H1 (cell line): ENCODE results near the gene HNF4A. TPM values are rescaled to one million over a fixed set of nuclear protein-coding genes. Genes with fewer than 3 reads are reported as not detected.

Experiments used
- CTCF ChIA-PET: fragments of 300-600 bp; sonication (Branson Sonifier 250); formaldehyde crosslinking; loops from one replicate; lab custom pipeline; 2021; ENCODE audit not compliant: partially characterized antibody; lab: Charles Lee
- POLR2A ChIA-PET: fragments of 300-600 bp; sonication (Branson Sonifier 250); formaldehyde crosslinking; loops from one replicate; lab custom pipeline; 2021; ENCODE audit warnings: inconsistent platforms; ENCODE audit not compliant: partially characterized antibody; lab: Charles Lee
- DNase-seq, 2 experiments: peaks; one replicate each; pipeline versions ENCODE4 v3.0.0 to v3.0.0-alpha.2; 2010 to 2022; ENCODE audit warnings: low spot score in 2 of 2, low read depth in 1 of 2, mixed read lengths in 1 of 2
- FAIRE-seq: peaks from 2 replicates; lab custom pipeline; 2011; peaks lifted over from hg19 to GRCh38; lab: Jason Lieb, UNC
- H2AFZ ChIP-seq: 2 replicates; pipeline ENCODE4 v1.8.1; 2012; ENCODE audit warnings: low read length, inconsistent platforms
- H2AK5ac ChIP-seq: 2 replicates; pipeline ENCODE4 v1.6.1; 2013; ENCODE audit warnings: low read depth, low read length
- H2BK120ac ChIP-seq: replicated peaks from 2 replicates; pipeline ENCODE3; 2013; ENCODE audit warnings: low read depth, low read length, inconsistent platforms
- H2BK12ac ChIP-seq: 2 replicates; pipeline ENCODE4 v1.6.1; 2013; ENCODE audit warnings: low read depth, low read length
- H2BK15ac ChIP-seq: 2 replicates; pipeline ENCODE4 v1.6.1; 2013; ENCODE audit warnings: low read length
- H2BK20ac ChIP-seq: 2 replicates; pipeline ENCODE4 v1.6.1; 2013; ENCODE audit warnings: low read length
- H2BK5ac ChIP-seq: 2 replicates; pipeline ENCODE4 v1.6.1; 2013; ENCODE audit warnings: low read depth, low read length
- H3K14ac ChIP-seq: 2 replicates; pipeline ENCODE4 v1.6.1; 2013; ENCODE audit warnings: inconsistent platforms; ENCODE audit not compliant: insufficient read length
- H3K18ac ChIP-seq: 2 replicates; pipeline ENCODE4 v1.6.1; 2013; ENCODE audit warnings: low read length; ENCODE audit errors: extremely low read depth
- H3K23ac ChIP-seq: 2 replicates; pipeline ENCODE4 v1.6.1; 2013; ENCODE audit warnings: inconsistent platforms; ENCODE audit not compliant: insufficient read length
- H3K23me2 ChIP-seq: 2 replicates; pipeline ENCODE4 v1.6.1; 2013; ENCODE audit warnings: low read depth, low read length
- H3K27ac ChIP-seq: 2 replicates; pipeline ENCODE4 v1.6.1; 2011; ENCODE audit warnings: low read depth, low read length, inconsistent platforms
- H3K27me3 ChIP-seq, 4 experiments: replicated peaks in 1 of 4; 1 replicate in 1 of 4; 2 replicates in 3 of 4; pipeline versions ENCODE4 v1.6.1 to v1.8.1; 2011 to 2013; ENCODE audit warnings: low read length in 3 of 4, mild to moderate bottlenecking in 3 of 4, inconsistent platforms in 2 of 4, mixed read lengths in 2 of 4, moderate library complexity in 1 of 4; ENCODE audit not compliant: control insufficient read depth in 3 of 4, insufficient read depth in 3 of 4; ENCODE audit errors: extremely low read depth in 1 of 4
- H3K36me3 ChIP-seq, 4 experiments: 2 replicates each; pipeline versions ENCODE4 v1.6.1 to v1.8.1; 2011 to 2013; ENCODE audit warnings: mild to moderate bottlenecking in 4 of 4, low read length in 3 of 4, moderate library complexity in 2 of 4, control low read depth in 1 of 4, inconsistent platforms in 1 of 4; ENCODE audit not compliant: insufficient read depth in 4 of 4, control insufficient read depth in 2 of 4
- H3K4ac ChIP-seq: replicated peaks from 2 replicates; pipeline ENCODE3; 2013; ENCODE audit warnings: low read length, low read depth, mixed read lengths, inconsistent platforms; ENCODE audit not compliant: insufficient read length
- H3K4me1 ChIP-seq, 4 experiments: replicated peaks in 1 of 4; 1 replicate in 1 of 4; 2 replicates in 3 of 4; pipeline versions ENCODE4 v1.6.1 to v1.8.1; 2011 to 2013; ENCODE audit warnings: low read length in 3 of 4, inconsistent platforms in 2 of 4, mixed read lengths in 1 of 4; ENCODE audit not compliant: insufficient read depth in 4 of 4, control insufficient read depth in 3 of 4
- H3K4me2 ChIP-seq, 2 experiments: 2 replicates each; pipeline versions ENCODE4 v1.6.1 to v1.8.1; 2011 to 2013; ENCODE audit warnings: low read depth in 2 of 2, low read length in 2 of 2, control low read depth in 1 of 2, inconsistent platforms in 1 of 2, mild to moderate bottlenecking in 1 of 2; ENCODE audit not compliant: insufficient read depth in 1 of 2
- H3K4me3 ChIP-seq, 4 experiments: fragments of 200-600, 300-600 bp in 1 of 4; sonication (generic), shearing (Covaris generic), sonication (Bioruptor Twin) in 1 of 4; 2 replicates each; pipeline versions ENCODE4 v1.5.1 to v1.8.1; 2011 to 2016; ENCODE audit warnings: low read length in 4 of 4, low read depth in 3 of 4, control low read depth in 2 of 4, inconsistent platforms in 2 of 4, mild to moderate bottlenecking in 2 of 4, mixed read lengths in 1 of 4, moderate library complexity in 1 of 4; ENCODE audit not compliant: insufficient read depth in 2 of 4; ENCODE audit errors: extremely low read depth in 1 of 4
- H3K56ac ChIP-seq: replicated peaks from 2 replicates; pipeline ENCODE3; 2013; ENCODE audit warnings: low read depth, mild to moderate bottlenecking, mixed read lengths, low read length, inconsistent platforms; ENCODE audit not compliant: insufficient read length
- H3K79me1 ChIP-seq: 2 replicates; pipeline ENCODE4 v1.6.1; 2013; ENCODE audit warnings: low read depth, low read length, control low read depth
- H3K79me2 ChIP-seq, 2 experiments: 2 replicates each; pipeline versions ENCODE4 v1.6.1 to v1.8.1; 2012 to 2013; ENCODE audit warnings: low read length in 2 of 2, mild to moderate bottlenecking in 2 of 2, inconsistent platforms in 1 of 2; ENCODE audit not compliant: insufficient read depth in 2 of 2, control insufficient read depth in 1 of 2
- H3K9ac ChIP-seq, 4 experiments: replicated peaks in 1 of 4; 1 replicate in 1 of 4; 2 replicates in 3 of 4; pipeline versions ENCODE4 v1.6.1 to v1.8.1; 2011 to 2013; ENCODE audit warnings: low read depth in 3 of 4, low read length in 3 of 4, control low read depth in 2 of 4, mild to moderate bottlenecking in 2 of 4, moderate library complexity in 2 of 4, inconsistent platforms in 1 of 4; ENCODE audit errors: extremely low read depth in 1 of 4
- H3K9me3 ChIP-seq, 2 experiments: 2 replicates each; pipeline versions ENCODE4 v1.6.1 to v1.8.1; 2012 to 2013; ENCODE audit warnings: mild to moderate bottlenecking in 2 of 2, moderate library complexity in 2 of 2, control low read depth in 1 of 2, inconsistent platforms in 1 of 2, low read depth in 1 of 2, low read length in 1 of 2, mixed read lengths in 1 of 2; ENCODE audit not compliant: insufficient read depth in 2 of 2
- H4K20me1 ChIP-seq, 2 experiments: replicated peaks in 1 of 2; 2 replicates each; pipeline versions ENCODE3 to v1.8.1; 2011 to 2013; ENCODE audit warnings: inconsistent platforms in 2 of 2, low read length in 2 of 2, mild to moderate bottlenecking in 1 of 2; ENCODE audit not compliant: insufficient read depth in 2 of 2, control insufficient read depth in 1 of 2
- H4K5ac ChIP-seq: 2 replicates; pipeline ENCODE4 v1.6.1; 2013; ENCODE audit warnings: low read length, low read depth, mixed read lengths, inconsistent platforms; ENCODE audit not compliant: insufficient read length
- H4K8ac ChIP-seq: 2 replicates; pipeline ENCODE4 v1.8.0; 2013; ENCODE audit warnings: mild to moderate bottlenecking, moderate library complexity, low read length, inconsistent platforms; ENCODE audit not compliant: insufficient read depth; ENCODE audit errors: extremely low read depth
- H4K91ac ChIP-seq: replicated peaks from 2 replicates; pipeline ENCODE3; 2013; ENCODE audit warnings: low read length, mixed read lengths, inconsistent platforms; ENCODE audit not compliant: insufficient read length
- WGBS, 2 experiments: shearing (Covaris generic) in 1 of 2; methylation state at CpG; one replicate each; pipeline versions ENCODE4 v1.1.6 to v1.1.7; 2013 to 2015; ENCODE audit warnings: low lambda C conversion rate in 2 of 2, mixed read lengths in 2 of 2, inconsistent platforms in 1 of 2, low coverage in 1 of 2, missing lambda C conversion rate in 1 of 2; ENCODE audit not compliant: insufficient replicate concordance in 2 of 2, insufficient coverage in 1 of 2, insufficient read length in 1 of 2; ENCODE audit errors: extremely low coverage in 1 of 2, missing lambda C conversion rate in 1 of 2; 5-methylcytosine and 5-hydroxymethylcytosine counted together
- polyA plus RNA-seq, 7 experiments: library from polyadenylated mRNA; depleted of rRNA in 3 of 7; stranded (reverse) in 5 of 7; unstranded in 2 of 7; fragments of >200 nt in 5 of 7; fragments of 200-250 nt in 2 of 7; gene quantifications; 1 replicate in 5 of 7; 2 replicates in 1 of 7; 4 replicates in 1 of 7; pipeline versions ENCODE4 v1.2.1 to v1.2.3, GENCODE V29; 2011 to 2013; ENCODE audit warnings: missing spikeins in 2 of 7, mixed read lengths in 2 of 7
- total RNA-seq: library from RNA; stranded (reverse); fragmentation: NEBNext Ultra II Directional; extraction: Animal tissue kit (Norgen Biotek cat#: 25700); gene quantifications from 2 replicates; pipeline ENCODE4 v1.2.1, GENCODE V29; 2021

Gene HNF4A
- total and polyA plus RNA-seq, 2 of the 8 experiments (the other 6 are each of a cell fraction or from before 2014, with no cell fraction given) = 0.03 TPM; not detected in 1

GRCh38 chr20:44457016-44457415 is 101.5 kb downstream of the HNF4A start:
- FAIRE-seq = no peak
- ChIA-PET CTCF (interaction anchor here (0.9 to 1.7 kb wide), 3 partner anchors 8 to 239 kb away, joined by 3 to 4 read pairs (median 4); no protein-coding TSS in a partner anchor), POLR2A (no interaction called here)
- Histone ChIP-seq H2BK20ac (no peak overlapping the region), H3K79me2 (no peaks in the 10 kb centered on the region), H4K91ac (no peak overlapping the region), H2AK5ac (no peak overlapping the region), H2BK12ac (no peak overlapping the region), H2AFZ (no peak overlapping the region; the same call in 1 of the 2 replicates), H3K4ac (no peak overlapping the region), H3K56ac (no peak overlapping the region), H2BK15ac (no peak overlapping the region), H3K4me2 (no peak overlapping the region), H4K8ac (no peak overlapping the region), H3K9ac (no peak overlapping the region), H3K36me3 (no peaks in the 10 kb centered on the region), H3K18ac (no peak overlapping the region), H4K20me1 (peaks cover 0 to 2% of the 10 kb centered on the region in 2 experiments), H4K5ac (no peak overlapping the region), H3K23me2 (no peaks in the 10 kb centered on the region), H3K27me3 (no peaks in the 10 kb centered on the region), H3K4me1 (no peaks in the 10 kb centered on the region), H2BK5ac (no peak overlapping the region), H3K14ac (no peak overlapping the region), H2BK120ac (no peak overlapping the region), H3K23ac (no peak overlapping the region), H3K9me3 (no peaks in the 10 kb centered on the region), H3K79me1 (no peaks in the 10 kb centered on the region), H3K4me3 (no peak overlapping the region), H3K27ac (no peak overlapping the region)
- DNase-seq = no peak
- WGBS, 2 experiments = 80% methylated on average over 6 of the region's 6 CpGs; no CpG with 5 or more reads in 1 of the 2 experiments
